GM19324 (cell line): Measurements from ENCODE around the gene SPZ1.
"Not testable (repeated sequence)": the region's sequence is repeated elsewhere in the genome, so short reads cannot be mapped to it uniquely, and the experiment has no call there.

Experiments used
- ATAC-seq: cut with Tn5 transposase; IDR thresholded peaks from one replicate; pipeline ENCODE4 v1.9.1; 2021; ENCODE audit warnings: mild to moderate bottlenecking, moderate library complexity; ENCODE audit not compliant: unreplicated experiment, low FRiP score

Gene SPZ1

GRCh38 chr5:80326468-80326867 lies 6.7 kb downstream of the SPZ1 start:
- ATAC-seq = no peak

DNA sequence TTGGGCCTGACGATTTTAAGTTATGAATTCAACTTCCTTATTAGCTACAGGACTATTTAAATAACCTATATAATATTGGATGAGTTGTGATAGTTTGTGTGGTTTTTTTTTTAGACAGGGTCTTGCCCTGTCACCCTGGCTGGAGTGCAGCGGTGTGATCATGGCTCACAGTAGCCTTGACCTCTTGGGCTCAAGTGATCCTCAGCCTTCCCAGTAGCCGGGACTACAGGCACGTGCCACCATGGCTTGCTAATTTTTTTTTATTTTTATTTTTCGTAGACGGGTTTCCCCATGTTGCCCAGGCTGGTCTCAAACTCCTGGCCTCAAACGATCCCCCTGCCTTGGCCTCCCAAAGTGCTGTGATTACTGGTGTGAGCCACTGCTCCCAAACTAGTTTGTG lies 17.6 kb downstream of the SPZ1 start:
- no peak for ATAC-seq

GRCh38 chr5:80339116-80339515 lies 19.3 kb downstream of the SPZ1 start:
- no peak for ATAC-seq

GRCh38 chr5:80341016-80341775 lies 21.4 kb downstream of the SPZ1 start:
- ATAC-seq = no peak

DNA sequence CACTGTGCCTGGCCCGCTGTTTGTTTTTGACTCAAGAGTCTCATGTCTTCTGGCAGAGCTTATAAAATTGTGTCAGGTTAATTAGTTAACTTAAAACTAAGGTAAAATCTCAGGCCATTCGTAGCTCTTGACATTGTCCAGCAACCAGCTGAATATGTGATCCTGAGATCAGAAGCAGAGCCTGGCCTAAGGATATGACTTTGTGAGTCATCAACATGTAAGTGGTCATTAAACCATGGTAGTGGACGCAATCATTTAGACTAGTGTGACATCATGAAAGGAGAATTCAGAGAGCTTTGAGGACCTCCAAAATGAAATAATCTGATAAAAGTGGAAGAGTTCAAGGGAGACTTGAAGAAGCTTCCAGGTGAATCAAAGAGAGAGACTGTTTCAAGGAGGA lies 23.3 kb downstream of the SPZ1 start:
- ATAC-seq = no peak

DNA sequence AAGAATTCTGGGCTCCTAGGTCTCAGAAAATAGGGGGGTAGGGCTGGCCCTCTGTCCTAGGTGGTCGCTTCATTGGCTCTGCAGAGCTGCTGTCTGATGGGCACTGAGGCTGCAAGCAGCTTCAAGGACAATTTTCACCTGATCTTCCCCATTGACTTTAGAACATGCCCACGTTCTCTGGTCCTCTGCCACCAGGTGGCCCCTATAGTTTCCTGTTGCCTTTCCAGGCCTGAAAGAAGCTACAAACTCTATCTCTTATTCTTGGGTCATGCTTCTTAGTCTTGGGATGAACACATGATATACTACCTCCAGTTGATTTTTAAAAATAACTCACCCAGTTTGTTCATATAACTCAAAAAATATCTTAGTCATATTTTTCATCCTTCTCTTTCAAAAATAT lies 26.3 kb downstream of the SPZ1 start:
- ATAC-seq = no peak

DNA sequence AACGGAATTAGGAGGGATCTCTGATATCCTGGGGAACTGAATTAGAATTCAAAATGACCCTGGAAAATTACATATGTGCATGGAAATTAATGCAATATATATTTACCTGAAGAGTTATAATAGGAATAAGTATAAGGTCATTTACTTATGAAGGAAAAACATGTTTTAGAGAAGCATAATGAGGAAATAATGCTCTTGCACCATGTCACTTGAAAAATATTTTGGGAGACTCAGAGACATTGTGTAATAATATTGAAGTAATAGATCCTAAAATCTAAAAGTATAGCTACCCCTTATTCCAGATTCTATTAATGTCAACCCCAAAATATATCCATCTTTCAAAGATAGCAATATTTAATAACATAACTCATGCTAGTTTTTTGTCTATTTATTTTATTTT lies 28.4 kb downstream of the SPZ1 start:
- no peak for ATAC-seq

DNA sequence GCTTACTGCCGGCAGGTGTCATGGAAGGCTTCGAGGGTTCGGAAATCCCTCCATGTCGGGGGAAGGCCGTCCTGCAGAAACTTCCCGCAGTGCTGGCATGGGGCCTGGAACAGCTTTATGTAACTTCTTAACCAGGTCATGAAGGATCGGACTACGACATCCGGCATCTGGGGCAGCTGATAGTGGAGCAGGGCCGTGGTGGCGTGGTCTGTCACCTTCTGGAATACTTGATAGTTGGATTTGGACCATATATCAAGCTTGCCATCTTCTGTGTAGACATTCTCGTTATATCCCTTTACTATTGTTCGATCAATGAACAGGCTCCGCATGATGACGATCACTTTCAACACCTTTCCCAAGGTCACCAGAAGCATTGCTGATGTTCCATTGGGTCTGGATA lies 31.2 kb downstream of the SPZ1 start:
- not testable (repeated sequence) for ATAC-seq

- ATAC-seq = no peak
Observed at GRCh38 chr5:80355686-80356085, 35.9 kb downstream of the SPZ1 start.

DNA sequence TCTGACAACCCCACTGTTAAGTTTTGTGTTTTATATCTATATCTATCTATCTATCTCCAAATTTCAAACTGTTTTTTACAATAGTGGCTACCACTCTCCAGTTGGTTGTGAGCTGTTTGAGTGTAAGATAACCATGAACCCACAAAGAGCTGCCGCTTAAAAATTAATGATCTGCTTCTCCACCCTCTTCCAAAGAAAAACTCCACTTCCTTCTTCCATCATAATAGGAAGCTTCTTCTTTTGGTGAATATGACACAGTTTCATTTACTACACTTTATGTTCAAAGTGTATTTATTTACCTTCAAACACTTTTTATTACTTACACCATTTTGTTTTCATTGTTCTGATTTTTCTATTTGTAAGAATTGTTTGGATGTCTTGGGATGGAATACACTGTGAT lies 37.9 kb downstream of the SPZ1 start:
- ATAC-seq = no peak

- ATAC-seq = no peak
Observed at GRCh38 chr5:80360914-80361444, 41.2 kb downstream of the SPZ1 start.

DNA sequence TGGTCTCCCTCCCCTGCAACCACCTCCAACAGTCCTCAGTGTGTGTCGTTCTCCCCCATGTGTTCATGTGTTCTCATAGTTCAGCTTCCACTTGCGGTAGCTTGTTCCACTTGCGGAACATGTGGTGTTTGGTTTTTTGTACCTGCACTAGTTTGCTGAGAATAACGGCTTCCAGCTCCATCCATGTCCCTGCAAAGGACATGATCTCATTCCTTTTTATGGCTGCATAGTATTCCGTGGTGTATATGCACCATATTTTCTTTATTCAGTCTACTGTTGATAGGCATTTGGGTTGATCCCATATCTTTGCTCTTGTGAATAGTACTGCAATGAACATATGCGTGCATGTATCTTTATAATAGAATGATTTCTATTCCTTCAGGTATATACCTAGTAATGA lies 45.1 kb downstream of the SPZ1 start:
- ATAC-seq = no peak

- ATAC-seq = no peak
Observed at GRCh38 chr5:80368661-80369480, 49.1 kb downstream of the SPZ1 start.

DNA sequence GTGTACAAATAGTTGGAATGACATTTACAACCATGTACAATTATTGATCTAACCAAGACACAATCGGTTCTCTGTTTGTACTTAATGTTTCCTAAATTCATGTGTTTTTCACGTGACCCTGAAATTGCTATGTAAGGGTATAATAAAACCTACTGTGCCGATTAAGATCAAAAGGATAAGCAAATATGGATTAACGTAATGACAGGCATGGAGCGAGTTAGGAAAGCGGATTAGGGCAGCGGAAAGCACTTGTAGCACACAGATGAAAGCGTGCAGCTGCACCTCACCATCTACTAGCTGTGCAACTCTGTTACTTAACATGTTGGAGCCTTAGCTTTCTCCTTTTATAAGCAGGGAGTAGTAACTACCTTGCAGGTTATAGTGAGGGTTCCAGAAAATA lies 49.7 kb downstream of the SPZ1 start:
- ATAC-seq = no peak

- ATAC-seq = no peak
Observed at GRCh38 chr5:80370390-80370789, 50.6 kb downstream of the SPZ1 start.
